HG03575 (cell line): ENCODE data around the gene ARHGEF5.
"Not testable (repeated sequence)": the region's sequence is repeated elsewhere in the genome, so short reads cannot be mapped to it uniquely, and the experiment has no call there.

Experiments used
- ATAC-seq: cut with Tn5 transposase; IDR thresholded peaks from one replicate; pipeline ENCODE4 v1.9.1; 2021; ENCODE audit not compliant: unreplicated experiment, insufficient number of reproducible peaks, low FRiP score; ENCODE audit errors: extremely low read depth

The ARHGEF5 gene

GRCh38 chr7:144369221-144369620 lies 14.0 kb downstream of the ARHGEF5 start:
- ATAC-seq, result not testable (repeated sequence)

GRCh38 chr7:144378651-144379050 lies 23.4 kb downstream of the ARHGEF5 start:
- ATAC-seq, result no peak

GRCh38 chr7:144379776-144380384 lies 24.7 kb downstream of the ARHGEF5 start:
- no peak for ATAC-seq

GRCh38 chr7:144384071-144384470 lies 28.9 kb downstream of the ARHGEF5 start:
- ATAC-seq, result no peak

- no peak for ATAC-seq
These were observed 29.5 kb downstream of the ARHGEF5 start for GRCh38 chr7:144384555-144385245.

- ATAC-seq, result no peak
These were observed 31.5 kb downstream of the ARHGEF5 start for GRCh38 chr7:144386741-144387140.

- ATAC-seq, result no peak
These were observed 33.7 kb downstream of the ARHGEF5 start for GRCh38 chr7:144388950-144389349.

GRCh38 chr7:144390481-144390880 lies 35.3 kb downstream of the ARHGEF5 start:
- ATAC-seq, result no peak

- no peak for ATAC-seq
These were observed 35.8 kb downstream of the ARHGEF5 start for GRCh38 chr7:144391014-144391413.

- no peak for ATAC-seq
These were observed 36.6 kb downstream of the ARHGEF5 start for GRCh38 chr7:144391823-144392255.

- ATAC-seq, result no peak
These were observed 41.9 kb downstream of the ARHGEF5 start for GRCh38 chr7:144397086-144397485.

- no peak for ATAC-seq
These were observed 43.1 kb downstream of the ARHGEF5 start for GRCh38 chr7:144398291-144398690.

GRCh38 chr7:144398911-144399310 lies 43.7 kb downstream of the ARHGEF5 start:
- no peak for ATAC-seq

GRCh38 chr7:144399946-144400345 lies 44.7 kb downstream of the ARHGEF5 start:
- no peak for ATAC-seq

GRCh38 chr7:144401490-144401889 lies 46.3 kb downstream of the ARHGEF5 start:
- no peak for ATAC-seq

GRCh38 chr7:144403102-144403501 lies 47.9 kb downstream of the ARHGEF5 start:
- ATAC-seq, result no peak

- ATAC-seq, result no peak
These were observed 48.5 kb downstream of the ARHGEF5 start, which contains the start of gene NOBOX for GRCh38 chr7:144403649-144404061. NOBOX (minus strand) TSS chr7:144403693.

- ATAC-seq, result no peak
These were observed 49.7 kb downstream of the ARHGEF5 start for GRCh38 chr7:144404946-144405345.

- no peak for ATAC-seq
These were observed 52.2 kb downstream of the ARHGEF5 start for GRCh38 chr7:144407266-144407931.

GRCh38 chr7:144408121-144408520 lies 52.9 kb downstream of the ARHGEF5 start:
- ATAC-seq, result no peak
